Measurements from ENCODE around the gene TARBP1.

- TF ChIP-seq CTCF (conservative IDR thresholded peaks at IDR 0.05; ENCODE audit: low read length) = no peak
- TF ChIP-seq EZH2phosphoT487 (IDR thresholded peaks at IDR 0.05; ENCODE audit: borderline replicate concordance, low read depth, low read length) = no peak
These were observed 5.2 kb upstream of the TARBP1 start for GRCh38 chr1:234484218-234484617.

All from OCI-LY7 (cell line).